ENCODE data around the gene RNF166.

Gene RNF166, protein sequence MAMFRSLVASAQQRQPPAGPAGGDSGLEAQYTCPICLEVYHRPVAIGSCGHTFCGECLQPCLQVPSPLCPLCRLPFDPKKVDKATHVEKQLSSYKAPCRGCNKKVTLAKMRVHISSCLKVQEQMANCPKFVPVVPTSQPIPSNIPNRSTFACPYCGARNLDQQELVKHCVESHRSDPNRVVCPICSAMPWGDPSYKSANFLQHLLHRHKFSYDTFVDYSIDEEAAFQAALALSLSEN

DNA sequence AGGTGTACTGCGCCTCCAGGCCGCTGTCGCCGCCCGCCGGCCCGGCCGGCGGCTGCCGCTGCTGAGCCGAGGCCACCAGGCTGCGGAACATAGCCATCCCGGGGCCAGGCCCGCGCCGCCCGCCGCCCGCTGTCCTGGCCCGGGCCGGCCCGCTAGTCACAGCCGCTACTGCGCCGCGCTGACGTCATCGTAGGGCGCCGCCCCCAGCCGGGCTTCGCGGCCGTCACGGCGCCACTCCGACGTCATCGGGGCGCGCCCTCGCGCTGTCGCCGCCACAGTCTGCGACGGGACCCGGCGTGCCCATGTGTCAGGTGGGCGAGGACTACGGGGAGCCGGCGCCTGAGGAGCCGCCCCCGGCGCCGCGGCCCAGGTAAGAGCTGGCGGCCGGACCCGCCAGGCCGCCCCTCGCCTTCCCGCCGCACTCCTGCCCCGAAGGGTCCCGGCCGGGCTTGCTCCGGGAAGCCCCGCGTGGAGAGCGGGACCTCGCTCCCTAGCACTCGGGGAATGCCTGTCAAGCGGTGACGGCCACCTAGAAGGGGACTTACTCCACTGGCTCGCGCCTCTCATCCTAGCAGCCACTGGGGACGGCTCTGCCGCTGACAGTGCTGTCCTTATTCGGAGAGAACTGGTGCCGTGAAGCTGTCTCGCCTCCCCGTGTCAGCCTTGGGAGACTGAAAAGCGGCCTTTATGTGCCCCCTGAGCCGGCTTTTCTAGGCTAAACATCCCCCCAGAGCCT is at the start of gene RNF166, which contains the start of gene CTU2:
Gene RNF166 (minus strand): TSS at position 180 of the 736 bp plus-strand sequence. CDS start 83 bp downstream, at position 97.
Gene CTU2 (plus strand): TSS at position 275 of the 736 bp plus-strand sequence. CDS start 28 bp downstream, at position 303.
- peak; percentile 88 for DNase-seq

GRCh38 chr16:88754912-88755744 is 48.9 kb upstream of the RNF166 start:
- DNase-seq, result no peak

DNA sequence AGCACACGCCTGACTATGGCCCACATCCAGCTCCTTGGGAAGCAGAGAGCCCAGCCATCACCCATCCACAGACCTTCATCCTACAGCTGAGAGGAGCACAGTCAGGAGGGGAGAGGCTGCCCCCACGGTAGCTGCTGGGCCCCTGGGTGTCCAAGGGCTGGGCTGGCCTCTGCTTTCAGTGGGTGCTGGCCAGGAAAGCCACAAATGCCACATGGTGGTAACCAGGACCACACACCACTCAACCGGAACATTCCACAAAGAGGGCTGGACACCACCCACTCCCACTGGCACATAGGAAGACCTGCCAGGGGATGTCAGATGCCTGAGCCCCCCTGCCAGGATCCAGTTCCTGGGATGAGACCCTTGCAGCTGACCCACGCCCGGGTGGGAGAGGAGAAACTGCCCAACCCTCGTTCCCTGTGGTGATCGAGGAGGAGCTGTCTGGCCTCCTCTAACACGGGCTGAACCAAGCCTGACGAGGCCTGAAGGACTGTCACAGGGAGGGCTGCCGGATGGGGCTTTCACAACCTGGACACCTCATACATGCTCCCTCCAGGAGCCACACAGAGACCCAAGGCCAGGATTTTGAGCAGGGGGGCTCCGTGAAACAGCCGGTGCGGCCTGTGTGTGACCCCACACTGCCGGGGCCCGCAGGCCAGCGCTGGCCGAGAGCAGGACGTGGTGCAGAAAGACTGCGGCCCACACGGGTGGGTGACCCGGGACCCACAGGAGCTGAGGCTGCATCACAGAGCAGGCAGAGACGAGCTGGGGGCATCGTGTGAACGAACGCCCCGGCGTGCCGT is 48.1 kb upstream of the RNF166 start:
- no peak for DNase-seq

GRCh38 chr16:88753602-88754001 is 47.4 kb upstream of the RNF166 start:
- no peak for DNase-seq

DNA sequence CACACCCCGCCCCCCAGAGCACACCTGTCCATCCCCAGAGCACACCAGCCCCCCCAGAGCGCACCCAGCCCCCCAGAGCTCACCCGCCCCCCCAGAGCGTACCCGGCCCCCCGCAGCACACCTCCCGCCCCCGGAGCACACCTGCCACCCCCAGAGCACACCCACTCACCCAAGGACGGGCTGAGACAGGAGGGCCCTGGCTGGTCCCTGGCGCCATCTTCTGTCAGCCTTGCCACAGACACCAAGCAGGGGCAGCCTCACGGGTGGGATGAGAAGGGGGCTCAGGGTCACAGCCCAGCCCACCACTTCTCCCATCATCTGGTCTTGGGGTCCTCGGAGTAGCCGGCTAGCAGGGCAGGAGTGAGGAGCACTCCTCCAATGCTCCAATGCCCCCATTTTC is 47.0 kb upstream of the RNF166 start:
- DNase-seq, result no peak

GRCh38 chr16:88752386-88753002 is 46.3 kb upstream of the RNF166 start:
- DNase-seq, result no peak

GRCh38 chr16:88750854-88751253 is 44.6 kb upstream of the RNF166 start:
- no peak for DNase-seq

DNA sequence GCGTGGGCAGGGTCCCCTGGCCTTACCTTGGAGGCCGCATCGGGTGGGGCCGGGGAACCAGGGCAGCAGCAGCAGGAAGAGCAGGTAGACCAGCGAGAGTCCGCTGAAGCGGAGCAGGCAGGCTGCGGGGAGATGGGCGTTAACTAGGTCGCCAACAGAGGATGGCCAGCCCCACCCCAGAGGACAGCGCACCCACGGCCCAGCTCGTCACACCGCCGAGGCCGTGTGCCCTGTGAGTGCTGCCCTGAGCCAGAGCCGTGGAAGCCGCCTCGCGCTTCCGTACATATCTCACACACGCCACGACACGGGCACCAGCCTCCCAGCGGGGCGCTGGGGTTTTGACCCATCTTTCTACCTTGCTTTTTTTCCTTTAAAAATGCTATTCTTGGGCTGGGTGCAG is 43.1 kb upstream of the RNF166 start:
- no peak for DNase-seq

GRCh38 chr16:88748364-88748763 is 42.2 kb upstream of the RNF166 start:
- DNase-seq, result no peak

GRCh38 chr16:88747588-88748301 is 41.5 kb upstream of the RNF166 start:
- DNase-seq, result peak; percentile 37

DNA sequence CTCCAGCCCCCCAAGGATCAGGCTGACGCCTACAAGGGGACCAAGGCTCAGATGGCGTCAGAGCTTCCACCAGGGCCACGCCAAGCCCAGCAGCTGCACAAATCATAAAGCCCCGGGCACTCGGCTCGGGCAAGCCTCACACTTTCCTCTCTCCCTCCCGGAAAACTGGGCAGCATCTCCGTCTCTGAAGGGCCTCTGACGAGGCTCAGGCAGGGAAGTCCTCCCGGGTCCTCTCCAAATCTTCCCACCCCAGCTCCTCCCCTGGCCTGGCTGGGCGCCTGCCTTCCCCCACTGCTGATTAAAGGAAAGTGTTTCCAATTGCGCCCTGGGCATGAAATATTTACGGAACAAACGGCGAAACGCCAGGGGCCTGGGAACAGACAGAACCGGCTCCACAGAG is 40.3 kb upstream of the RNF166 start:
- DNase-seq, result no peak

DNA sequence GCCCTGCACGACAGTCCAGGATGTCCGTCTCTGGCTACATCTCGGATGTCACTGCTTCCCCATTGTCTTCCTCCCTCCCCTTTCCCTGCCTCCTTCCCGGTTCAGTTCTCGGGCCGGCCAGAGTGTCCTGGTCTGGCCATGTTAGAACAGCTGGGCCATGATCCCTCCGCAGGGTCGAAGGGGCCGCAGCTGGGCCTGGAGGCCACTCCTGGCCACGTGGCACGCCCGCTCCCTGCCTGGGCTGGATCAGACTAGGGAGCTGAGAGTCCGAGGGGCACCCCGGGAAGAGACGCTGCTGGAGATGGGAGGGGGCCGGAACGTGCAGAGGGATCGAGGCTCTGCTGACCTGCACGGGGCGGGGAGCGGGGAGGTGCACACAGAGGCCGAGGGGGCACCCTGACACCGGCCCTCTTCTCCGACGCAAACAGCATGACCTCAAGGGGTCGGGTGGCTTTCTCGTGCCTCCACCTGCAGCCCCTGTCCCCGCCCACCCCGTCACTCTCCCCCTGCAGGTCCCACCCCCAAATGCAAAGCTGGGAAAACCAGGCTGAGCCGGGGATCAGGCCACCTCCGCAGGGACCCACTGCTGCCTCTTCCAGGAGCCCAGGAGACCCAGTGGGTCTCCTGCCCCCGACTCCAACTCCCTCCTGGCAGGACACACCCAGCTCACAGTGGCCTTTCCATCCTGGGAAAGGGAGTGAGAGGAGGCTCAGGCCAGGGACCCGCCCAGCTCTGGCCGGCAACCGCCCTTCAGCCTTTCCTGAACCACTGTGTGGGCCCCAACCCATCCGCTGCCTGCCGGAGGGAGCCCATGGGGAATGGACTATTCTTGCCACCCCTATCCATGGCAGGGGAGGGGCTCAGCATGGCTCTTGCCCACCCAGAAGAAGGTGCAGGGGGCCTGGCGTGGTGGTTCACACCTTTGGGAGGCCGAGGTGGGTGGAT is 38.6 kb upstream of the RNF166 start:
- DNase-seq, result no peak

- peak; percentile 71 for DNase-seq
Observed at GRCh38 chr16:88743693-88744576, 37.7 kb upstream of the RNF166 start.

- DNase-seq, result no peak
Observed at GRCh38 chr16:88742896-88743605, 36.8 kb upstream of the RNF166 start.

DNA sequence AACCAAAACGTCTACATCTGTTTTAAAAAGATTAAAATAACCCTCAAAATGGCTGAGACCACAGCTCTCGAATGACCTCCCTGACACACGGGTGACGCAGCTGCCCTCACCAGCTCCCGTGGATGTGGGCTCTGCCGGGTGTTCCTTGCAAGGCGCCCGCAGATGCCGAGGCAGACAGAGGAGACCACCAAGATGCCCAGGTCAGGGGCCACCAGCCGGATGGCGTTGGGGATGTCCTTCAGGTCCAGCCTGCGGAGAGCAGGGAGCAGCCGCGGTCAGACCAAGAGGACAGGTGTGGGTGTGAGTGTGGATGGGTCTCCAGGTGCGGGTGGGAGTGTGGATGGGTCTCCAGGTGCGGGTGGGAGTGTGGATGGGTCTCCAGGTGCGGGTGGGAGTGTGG is 35.2 kb upstream of the RNF166 start:
- DNase-seq, result no peak

GRCh38 chr16:88740727-88741055 is 34.5 kb upstream of the RNF166 start:
- DNase-seq, result no peak

DNA sequence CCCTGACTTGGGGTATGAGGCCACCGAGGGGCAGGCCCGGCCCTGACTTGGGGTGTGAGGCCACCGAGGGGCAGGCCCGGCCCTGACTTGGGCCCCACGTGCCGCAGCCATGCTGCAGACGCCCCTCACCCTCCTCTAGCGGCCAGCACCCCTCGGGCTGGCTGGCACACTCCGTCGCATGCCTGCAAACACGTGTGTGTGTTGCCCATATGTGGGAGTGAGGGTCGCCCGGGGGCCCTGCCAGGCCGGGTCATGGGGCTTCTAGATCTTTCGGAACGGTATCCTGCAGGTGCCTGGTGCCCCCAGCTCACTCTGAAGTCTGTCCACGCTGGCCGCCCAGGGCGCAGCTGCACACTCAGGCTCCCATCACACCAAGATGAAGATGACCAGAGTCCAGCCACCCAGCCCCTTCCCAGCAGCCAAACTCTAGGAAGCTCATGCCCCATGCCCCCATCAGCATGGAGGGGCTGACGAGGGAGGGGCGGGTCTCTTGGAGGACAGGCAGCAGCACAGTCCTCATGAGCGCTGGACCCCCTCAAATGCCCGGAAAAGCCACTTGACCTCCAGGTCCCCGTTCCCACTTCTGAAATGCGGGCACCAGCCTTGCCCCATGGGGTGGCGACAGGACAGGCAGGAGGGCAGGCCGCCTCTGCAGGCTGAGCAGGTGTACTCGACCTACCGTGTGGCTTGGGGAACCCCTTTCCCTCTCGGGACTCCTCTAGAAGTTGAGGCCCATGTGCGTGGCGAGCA is 33.9 kb upstream of the RNF166 start:
- DNase-seq, result no peak

Measured in stimulated activated naive CD4-positive, alpha-beta T cell treated with Interleukin-2 at 50 U/mL for 16 hours (primary cell).